Renal cortex interstitium (tissue), 11 donors: ENCODE results near the gene PEX5. TPM values are rescaled to one million over a fixed set of nuclear protein-coding genes. Genes with fewer than 3 reads are reported as not detected.
"Not testable (repeated sequence)": the region's sequence is repeated elsewhere in the genome, so short reads cannot be mapped to it uniquely, and the experiment has no call there.

ENCODE experiments used
- DNase-seq, 11 donors: peaks; one replicate each; pipeline ENCODE4 v3.0.0-alpha.2; 2013; ENCODE audit warnings: low read depth in 9 of 11, low spot score in 4 of 11; ENCODE audit errors: extremely low read depth in 1 of 11
- polyA plus RNA-seq, 3 donors: library from polyadenylated mRNA; unstranded; fragments of 120-200 nt; gene quantifications; one replicate each; pipeline ENCODE4 v1.2.1, GENCODE V29; 2013; ENCODE audit not compliant: insufficient read length in 3 of 3

PEX5 gene
- polyA plus RNA-seq, 3 donors: 44.5 to 54.5 (median 50.9) TPM

DNA sequence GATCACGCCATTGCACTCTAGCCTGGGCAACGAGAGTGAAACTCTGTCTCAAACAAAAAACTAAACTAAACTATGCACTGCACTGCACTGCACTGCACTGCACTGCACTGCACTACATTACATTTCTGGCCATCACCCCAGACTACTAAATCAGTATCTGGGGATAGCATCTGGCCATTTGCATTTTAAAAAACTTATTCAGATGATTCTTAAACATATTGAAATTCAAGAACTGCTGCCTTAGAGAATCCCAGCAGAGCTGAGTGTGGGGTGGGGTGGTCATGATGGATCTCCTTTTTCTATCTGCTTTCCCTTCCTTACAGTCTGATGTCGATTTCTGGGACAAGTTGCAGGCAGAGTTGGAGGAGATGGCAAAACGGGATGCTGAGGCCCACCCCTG lies 13.6 kb downstream of the PEX5 start:
- DNase-seq: no peak

DNA sequence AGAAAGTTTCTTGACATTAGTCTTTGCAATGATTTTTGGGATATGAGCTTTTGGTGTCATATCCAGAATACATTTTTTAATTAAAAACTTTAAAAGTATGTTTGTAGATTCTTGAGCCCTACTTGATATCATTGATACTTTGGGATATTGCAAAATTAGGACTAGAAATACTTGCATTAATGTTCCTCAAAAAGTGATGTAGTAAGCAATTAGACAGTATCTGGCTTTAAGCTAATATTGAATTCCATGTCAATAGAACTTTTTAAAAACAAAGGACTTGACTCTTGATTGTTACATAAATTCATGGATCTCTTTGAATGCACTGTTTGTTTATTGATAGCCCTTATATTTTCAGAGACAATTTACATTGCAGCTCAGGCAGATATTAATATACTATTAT lies 15.6 kb downstream of the PEX5 start:
- DNase-seq: no peak

DNA sequence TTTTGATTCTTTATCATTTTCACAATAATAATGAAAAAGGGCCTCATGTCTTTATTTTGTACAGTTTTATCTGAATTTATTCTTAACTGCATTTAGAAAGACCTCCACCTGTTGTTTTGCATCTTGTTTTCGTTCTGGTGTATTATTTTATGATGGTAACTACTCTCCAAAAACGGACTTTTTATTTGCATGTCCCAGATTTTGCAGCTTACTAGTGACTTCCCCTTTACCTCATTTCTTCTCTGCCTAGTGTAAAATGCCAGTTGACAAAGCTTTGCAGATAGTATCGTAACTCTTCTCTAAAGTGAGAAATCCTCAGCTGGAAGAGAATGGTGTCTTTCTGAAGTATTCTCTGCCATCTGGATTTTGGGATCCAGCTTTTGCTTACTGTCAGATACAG lies 17.2 kb downstream of the PEX5 start:
- no peak for DNase-seq

DNA sequence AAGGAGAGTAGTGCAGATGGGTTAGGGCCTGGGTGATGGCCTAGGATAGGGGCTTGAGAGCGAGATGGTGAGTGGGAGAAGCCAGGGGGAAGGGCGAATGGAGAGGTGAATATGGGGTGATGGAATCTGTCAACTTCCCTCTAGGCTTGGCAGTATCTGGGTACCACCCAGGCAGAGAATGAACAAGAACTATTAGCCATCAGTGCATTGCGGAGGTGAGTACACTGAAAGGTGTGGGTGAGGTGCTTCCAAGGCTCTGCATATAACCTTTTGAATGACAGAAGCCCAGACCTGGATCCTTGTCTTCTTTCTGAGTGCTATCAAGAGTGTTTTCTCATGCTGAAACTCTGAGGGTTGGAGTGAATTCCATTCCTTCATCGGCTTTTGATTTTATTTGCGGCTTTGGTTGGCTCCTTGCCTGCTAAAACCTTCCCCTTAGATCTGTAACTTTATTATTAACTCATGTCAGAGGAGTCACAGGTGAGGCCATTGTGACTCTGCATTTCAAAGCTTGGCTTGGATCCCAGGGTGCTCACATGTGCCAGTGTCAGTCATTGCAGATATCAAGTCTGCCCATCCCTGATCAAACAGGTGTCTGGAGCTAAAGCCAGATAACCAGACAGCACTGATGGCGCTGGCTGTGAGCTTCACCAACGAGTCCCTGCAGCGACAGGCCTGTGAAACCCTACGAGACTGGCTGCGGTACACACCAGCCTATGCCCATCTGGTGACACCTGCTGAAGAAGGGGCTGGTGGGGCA lies 18.6 kb downstream of the PEX5 start:
- DNase-seq: no peak

DNA sequence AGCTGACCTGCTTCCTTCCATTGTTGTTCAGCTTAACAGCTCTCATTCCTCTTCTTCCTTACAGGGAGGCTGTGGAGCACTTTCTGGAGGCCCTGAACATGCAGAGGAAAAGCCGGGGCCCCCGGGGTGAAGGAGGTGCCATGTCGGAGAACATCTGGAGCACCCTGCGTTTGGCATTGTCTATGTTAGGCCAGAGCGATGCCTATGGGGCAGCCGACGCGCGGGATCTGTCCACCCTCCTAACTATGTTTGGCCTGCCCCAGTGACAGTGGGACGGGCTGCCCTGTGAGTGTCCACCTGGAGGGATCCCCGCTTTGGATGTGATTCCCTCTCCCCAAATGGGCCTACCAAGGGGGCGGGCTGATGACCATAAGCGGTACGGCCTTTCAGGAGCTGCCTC lies 20.5 kb downstream of the PEX5 start:
- DNase-seq: no peak

DNA sequence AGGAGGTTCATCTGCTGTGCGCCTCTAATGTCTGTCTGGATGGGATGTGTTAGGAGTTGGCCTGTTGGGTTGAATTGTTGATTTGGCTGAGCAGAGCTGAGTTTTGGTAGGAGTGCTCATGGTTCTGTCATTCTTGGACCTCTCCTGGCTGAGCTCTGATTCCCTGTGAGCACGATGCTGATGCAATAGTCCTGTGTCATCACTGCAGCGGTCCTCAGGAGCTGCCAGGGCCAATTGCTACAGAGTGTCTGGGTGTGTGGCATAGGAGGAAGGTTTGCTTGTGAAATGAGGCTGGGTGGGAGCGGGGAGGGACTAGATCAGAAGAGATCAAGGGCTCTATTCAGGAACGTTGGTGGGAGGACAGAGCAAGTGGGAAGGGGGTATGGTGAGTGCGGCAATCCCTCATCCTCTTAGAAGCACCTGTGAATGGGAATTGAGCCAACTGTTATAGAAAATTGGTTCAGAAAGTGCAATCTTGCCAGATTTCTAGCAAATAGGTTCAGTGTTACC lies 21.2 kb downstream of the PEX5 start:
- no peak for DNase-seq

DNA sequence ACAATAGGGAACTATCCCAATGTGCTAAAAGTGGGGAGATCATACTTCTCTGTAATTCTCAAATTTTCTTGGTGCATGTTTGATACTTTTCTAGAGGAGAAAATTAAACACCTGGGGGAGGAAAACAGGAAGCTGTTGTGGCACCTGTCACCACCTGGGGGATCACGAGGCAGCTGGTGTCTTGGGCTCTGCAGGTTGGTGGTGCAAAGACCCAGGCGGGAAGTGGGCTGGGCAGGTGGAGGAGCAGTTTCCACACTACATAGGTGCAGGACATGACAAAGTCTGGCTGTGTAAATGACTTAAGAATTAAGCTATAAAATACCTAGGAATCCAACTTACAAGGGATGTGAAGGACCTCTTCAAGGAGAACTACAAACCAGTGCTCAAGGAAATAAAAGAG lies 23.2 kb downstream of the PEX5 start:
- no peak for DNase-seq

DNA sequence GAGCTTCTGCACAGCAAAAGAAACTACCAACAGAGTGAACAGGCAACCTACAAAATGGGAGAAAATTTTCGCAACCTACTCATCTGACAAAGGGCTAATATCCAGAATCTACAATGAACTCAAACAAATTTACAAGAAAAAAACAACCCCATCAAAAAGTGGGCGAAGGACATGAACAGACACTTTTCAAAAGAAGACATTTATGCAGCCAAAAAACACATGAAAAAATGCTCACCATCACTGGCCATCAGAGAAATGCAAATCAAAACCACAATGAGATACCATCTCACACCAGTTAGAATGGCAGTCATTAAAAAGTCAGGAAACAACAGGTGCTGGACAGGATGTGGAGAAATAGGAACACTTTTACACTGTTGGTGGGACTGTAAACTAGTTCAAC lies 24.3 kb downstream of the PEX5 start:
- not testable (repeated sequence) for DNase-seq

DNA sequence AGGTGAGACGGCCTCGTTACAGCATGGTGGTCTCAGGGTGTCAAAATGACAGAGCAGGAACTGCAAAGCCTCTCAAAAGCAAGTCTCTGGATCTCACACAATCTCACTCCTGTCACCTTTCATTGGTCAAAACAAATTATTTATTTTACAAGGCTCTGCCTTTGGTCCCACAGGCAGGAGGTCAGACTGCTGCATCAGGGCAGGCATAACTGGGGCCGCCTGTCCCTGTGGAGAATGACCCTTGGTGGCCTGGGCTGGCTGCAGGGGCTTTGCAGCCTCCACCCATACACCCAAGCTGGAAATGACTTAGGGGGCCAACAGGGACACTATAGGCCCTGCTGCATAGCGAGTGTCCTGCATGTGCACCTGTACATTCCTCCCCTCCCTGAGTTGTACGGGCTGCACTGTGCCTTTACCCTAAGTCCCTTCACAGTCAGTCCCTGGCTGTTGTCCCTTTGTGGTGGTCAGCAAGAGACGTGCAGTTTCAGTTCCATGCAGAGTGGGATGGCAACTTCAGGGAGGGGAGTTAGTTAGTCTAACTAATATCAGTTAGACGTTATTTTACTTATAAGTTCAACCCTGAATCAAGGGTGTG lies 28.1 kb downstream of the PEX5 start:
- no peak for DNase-seq

DNA sequence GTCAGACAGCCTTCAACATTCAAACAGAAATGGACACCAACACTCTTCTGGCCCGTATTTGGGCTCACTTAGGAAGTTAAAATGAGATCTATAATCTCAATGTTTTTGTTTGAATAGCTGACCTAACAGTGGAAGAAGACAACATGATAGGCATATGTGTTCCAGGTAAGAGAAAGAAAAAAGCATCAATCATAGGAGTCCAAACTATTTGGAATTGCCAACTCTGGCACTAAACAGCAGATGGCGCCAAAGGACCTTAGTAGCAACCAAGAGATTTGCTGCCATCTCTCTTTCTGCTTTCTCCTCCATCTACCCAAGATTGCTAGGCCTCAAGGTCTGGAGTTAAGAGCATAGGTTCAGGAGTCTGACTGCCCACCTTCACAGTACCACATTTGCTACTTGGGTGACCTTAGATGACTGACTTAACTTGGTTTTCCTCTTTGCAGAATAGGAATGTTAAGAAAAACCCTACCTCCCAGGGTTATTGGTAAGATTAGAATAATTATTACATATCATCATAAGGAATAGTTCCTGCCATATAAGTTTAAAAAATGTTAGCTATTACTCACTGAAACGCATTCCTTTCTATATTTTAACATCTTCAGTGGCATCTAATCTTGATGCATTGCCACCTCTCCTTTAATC lies 30.2 kb downstream of the PEX5 start:
- DNase-seq: peak; percentile 42 to 70 (median 47)

DNA sequence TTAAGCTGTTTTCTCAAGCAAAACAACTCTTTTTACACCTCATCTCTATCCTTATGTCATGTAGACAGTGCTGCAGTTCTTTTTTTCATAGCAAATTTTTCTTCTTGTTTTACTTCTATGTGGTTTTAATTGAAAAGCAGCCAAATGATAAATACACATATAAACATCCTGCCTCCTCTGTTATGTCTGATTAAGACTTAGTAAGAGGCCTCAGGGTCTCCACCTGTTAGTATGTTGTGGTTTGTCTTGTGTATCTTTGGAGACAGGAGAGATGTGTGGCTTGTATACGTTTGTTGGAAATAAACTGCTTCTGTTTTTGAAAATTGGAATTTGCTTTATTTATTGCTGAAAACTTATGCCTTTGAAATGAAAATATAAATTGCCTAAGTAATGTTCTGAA lies 32.0 kb downstream of the PEX5 start:
- DNase-seq: no peak

DNA sequence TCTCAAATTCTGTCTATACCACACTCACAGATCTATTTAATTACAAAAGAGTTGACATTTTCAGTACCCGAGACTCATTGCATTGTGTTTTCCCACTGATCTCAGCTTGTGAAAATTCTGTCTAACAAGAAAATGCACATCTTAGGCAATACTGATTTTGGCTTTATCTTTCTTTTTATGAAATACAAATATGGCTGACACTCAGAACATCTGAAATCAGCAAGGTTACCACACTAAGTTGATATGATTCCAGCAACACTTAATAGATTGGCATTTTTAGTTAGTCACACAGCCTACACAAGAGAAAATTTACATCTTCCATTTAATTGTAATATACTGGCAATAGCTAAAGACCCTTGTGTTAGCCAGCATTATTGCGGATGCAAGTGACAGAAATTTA lies 40.3 kb downstream of the PEX5 start:
- DNase-seq: no peak

DNA sequence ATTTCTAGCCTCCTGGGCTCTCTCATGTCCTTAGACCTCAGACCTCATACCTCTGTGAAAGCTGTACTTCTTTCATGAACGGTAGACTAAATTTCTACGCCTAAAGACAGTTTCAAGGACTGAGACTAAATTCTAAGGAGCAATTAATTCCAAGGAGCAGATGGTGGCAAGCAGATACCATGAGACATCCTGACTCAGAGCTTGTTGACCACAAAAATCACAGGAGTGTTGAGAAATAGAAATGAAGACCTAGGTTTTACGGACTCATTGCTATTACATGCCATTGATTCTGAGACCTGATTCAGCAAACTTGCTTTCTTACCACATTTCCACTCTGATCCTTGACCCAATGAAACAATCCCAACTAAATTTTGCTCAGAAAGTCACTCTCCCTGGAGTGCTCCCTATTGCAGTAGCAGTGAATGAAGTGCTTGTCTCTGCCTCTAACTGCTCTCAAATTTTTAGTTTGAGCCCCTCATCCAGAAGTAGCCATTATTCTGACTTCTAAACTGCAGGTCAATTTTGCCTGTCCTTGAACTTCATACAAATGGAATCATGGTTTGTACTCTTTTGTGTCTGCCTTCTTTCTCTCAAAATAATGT lies 52.0 kb downstream of the PEX5 start:
- no peak for DNase-seq

DNA sequence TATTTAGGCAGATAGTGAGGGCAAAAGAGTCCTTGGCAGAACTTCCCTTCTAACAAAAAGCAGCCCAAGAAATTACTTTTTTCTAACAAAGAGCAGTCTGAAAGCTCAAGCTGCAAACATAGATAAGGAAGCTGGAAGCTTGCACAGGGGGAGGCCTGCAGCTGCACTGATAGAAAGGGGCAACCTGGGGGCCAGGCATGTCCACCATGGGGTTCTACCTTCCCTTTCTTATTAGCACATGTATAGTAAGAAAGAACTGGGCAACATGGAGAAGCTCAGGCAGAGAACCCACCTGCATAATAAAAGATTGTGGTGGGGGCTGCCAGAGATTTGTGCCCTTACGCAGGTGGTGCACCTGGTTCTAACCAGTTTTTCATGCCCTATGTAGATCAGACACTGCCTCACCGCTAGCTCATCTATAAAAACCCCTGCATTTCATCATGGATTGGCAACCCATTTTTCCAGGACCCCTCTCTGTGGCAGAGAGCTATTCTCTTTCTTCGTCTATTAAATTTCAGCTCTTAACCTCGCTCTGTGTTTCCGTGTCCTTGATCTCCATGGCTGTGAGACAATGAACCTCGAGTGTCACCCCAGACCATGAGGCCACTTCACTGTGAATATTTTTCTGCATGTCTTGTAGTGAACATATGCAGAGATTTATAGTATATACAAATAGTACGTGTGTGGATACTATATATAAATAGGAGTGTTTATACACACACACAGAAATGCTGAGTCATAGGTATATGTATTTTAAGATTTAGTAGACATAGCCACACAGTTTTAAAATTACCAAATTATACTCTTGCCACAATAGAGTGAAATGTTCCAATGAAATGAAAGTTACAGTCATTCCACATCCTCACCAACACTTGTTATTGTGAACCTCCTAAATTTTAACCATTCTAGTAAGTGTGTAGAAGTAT lies 53.0 kb downstream of the PEX5 start:
- no peak for DNase-seq

DNA sequence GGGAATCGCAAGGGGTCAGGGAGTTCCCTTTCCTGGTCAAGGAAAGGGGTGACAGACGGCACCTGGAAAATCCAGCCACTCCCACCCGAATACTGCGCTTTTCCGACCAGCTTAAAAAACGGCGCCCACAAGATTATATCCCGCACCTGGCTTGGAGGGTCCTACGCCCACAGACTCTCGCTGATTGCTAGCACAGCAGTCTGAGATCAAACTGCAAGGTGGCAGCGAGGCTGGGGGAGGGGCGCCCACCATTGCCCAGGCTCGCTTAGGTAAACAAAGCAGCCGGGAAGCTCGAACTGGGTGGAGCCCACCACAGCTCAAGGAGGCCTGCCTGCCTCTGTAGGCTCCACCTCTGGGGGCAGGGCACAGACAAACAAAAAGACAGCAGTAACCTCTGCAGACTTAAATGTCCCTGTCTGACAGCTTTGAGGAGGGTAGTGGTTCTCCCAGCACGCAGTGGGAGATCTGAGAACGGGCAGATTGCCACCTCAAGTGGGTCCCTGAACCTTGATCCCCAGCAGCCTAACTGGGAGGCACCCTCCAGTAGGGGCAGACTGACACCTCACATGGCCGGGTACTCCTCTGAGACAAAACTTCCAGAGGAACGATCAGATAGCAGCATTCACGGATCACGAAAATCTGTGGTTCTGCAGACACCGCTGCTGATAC lies 62.0 kb downstream of the PEX5 start:
- not testable (repeated sequence) for DNase-seq

DNA sequence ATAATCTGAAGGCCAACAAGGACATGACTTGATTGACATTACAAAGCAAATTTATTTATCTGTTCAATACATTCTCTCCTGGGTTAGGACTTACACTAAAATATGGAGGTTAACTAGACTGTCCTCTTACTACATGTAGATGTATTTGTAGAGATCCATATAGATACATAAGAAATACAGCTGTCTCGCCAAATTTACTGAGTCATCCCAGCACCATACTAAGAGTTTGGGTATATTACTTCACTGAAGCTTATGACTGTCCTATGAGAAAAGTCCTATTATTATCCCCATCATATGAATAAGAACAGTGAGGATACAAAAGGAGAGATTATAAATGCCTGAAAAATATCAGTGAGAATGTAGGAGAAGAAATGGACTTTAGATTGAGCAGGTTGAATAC lies 69.6 kb downstream of the PEX5 start:
- DNase-seq: no peak
